HG03108 (cell line): ENCODE results near the gene CDSN.

ENCODE experiments used
- ATAC-seq: cut with Tn5 transposase; IDR thresholded peaks from one replicate; pipeline ENCODE4 v1.9.1; 2021; ENCODE audit warnings: moderate library complexity; ENCODE audit not compliant: unreplicated experiment

The CDSN gene

GRCh38 chr6:31116661-31117385, 3.4 kb downstream of the CDSN start:
- no peak for ATAC-seq

DNA sequence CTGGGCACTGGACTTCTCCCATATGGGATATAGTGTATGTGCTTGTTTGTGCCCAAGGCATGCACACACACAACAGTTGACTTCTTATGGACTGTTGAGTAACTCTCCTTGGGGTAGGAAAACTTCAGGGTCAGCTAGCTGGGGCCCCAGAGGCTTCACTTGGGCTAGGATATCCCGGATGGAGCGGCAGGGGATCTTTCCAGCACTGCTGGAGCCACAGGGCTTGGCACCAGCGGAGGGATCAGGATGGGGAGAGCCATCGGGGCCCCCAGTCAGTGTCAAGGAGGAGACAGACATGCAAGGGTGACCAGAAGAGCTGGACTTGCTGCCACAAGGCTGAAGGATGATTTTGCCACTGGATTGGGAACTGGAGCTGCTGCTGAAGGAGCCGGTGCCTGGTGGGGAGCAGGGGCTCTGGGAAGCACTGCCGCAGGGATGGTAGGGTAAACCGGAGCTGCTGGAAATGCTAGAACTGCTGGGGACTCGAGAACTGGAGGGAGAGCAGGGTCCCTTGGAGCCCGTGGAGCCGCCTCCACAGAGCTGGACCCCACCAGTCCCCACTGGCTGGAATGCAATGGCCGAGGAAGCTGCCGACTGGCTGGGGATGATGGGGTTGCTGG, 4.2 kb downstream of the CDSN start:
- no peak for ATAC-seq

DNA sequence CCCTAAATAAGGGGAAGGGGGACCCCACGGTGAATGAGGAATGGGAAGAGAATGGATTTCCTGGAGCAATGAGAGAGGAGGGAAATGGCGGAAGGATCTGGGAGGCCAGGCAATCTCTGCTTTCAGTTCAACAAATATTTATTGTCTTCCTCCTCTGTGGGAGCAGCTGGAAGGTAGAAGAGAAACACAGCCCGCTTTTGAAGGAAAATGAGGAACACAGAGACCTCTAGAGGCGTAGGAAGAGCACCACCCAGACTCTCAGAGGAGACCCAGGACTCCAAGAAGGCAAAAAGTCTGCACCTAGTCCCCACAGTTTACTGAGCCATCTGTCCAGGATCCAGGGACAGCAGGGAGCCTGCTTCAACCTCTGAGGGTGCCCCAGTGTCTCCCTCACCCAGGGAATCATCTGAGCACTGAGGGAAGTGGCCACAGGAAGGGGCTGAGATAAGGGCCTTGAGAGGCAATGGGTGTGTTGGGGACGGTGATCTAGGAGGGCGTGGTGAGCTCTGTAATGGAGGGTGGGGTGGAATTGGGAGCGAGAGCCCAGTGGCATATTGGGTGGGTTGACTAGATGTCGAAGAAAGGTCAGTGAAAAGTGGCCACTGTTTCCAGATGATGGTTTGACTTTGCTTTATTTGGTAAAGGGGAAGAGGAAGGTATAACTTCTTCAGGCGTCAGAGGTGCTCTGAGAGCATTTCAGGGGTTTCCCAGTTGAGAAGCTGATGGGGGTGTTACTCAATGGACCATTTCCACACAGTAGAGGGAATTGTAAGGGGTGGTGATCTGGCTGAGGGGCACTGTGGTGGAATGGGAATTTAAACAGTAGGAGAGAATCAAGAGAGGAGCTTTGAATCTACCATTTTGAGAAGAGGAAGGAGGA, 5.0 kb downstream of the CDSN start:
- ATAC-seq = no peak

- no peak for ATAC-seq
Observed at GRCh38 chr6:31114541-31114878, 5.7 kb downstream of the CDSN start, which contains the start of gene PSORS1C1. Gene PSORS1C1, plus strand, starts transcription at chr6:31114800. Its CDS starts 14,833 bp downstream, at chr6:31129633.

- no peak for ATAC-seq
Observed at GRCh38 chr6:31113861-31114540, 6.2 kb downstream of the CDSN start.

DNA sequence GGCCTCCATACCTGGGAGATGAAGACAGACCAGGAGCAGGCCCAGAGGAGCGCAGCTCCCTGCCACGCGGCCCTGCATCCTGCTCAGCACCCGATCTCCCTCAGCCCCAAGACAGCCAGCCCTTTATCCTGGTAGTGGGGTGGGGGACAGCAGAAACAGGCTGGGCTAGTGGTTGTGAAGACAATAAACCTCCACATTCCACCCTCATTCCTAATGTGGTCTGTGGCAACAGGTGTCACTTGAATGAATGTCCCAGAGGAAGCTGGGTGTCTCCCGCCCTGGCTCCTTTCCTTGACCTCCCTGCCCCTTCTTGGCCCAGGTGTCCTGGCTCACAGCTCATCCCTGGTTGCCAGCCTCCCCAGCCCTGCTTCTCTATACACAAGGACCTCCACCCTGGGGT, 7.8 kb downstream of the CDSN start, which contains the start of gene C6orf15:
C6orf15 (minus strand) TSS at position 98 of the 400 bp plus-strand sequence; CDS start at position 78, 20 bp downstream.
- no peak for ATAC-seq

GRCh38 chr6:31111712-31112111, 8.5 kb downstream of the CDSN start:
- ATAC-seq = no peak

GRCh38 chr6:31110825-31111582, 9.2 kb downstream of the CDSN start:
- no peak for ATAC-seq

GRCh38 chr6:31107052-31107451, 13.2 kb downstream of the CDSN start:
- ATAC-seq = no peak

- ATAC-seq = no peak
Observed at GRCh38 chr6:31103136-31103535, 17.1 kb downstream of the CDSN start.

- ATAC-seq = no peak
Observed at GRCh38 chr6:31098449-31098938, 21.8 kb downstream of the CDSN start.

DNA sequence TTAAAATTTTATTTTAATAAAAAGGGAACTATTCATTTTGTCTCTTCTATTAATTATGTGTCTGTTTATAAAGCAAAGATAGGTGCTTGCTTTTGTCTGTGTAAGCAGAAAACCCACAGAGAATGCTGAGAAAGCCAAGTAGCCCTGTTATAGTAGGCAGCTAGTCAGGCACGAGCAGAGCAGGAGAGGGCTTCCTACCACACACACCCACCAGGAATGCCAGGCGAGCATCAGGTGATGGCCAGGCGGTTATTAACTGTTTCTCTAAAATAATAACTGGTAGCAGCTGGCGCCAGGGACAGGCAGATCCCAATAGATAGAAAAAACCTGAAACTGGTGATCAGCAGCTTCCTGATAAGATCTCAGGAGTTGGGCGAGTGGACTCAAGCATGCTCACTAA, 23.6 kb downstream of the CDSN start:
- ATAC-seq = no peak

DNA sequence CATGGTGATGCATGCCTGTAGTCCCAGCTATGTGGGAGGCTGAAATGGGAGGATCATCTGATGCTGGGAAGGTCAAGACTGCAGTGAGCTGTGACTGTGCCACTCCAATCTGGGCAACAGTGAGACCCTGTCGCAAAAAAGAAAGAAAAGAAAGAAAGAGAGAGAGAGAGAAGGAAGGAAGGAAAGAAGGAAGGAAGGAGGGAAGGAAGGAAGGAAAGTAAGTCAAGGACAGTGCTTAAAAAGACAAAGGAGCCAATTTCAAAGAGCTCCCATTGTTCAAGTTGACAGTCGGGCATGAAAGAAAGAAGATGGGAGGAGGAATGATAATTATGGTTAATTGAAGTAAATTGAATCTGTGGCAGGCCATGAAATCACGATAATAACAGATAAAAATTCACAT, 24.0 kb downstream of the CDSN start:
- no peak for ATAC-seq

- ATAC-seq = no peak
Observed at GRCh38 chr6:31094389-31094881, 25.8 kb downstream of the CDSN start.

GRCh38 chr6:31092769-31093505, 27.3 kb downstream of the CDSN start:
- no peak for ATAC-seq

DNA sequence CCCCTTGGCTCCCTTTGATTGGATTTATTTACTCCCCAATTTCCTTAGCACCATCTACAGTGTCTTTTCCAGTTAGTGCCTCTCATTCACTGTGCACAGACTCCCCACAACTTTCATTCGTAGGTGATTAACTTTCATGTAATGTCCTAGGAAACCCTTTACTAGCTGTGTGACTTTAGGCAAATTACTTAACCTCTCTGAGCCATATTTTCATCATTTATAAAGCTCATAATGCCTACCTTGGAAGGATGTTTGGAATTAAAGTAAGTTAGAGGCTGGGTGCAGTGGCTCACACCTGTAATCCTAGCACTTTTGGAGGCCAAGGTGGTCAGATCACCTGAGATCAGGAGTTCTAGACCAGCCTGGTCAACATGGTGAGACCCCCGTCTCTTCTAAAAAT, 28.0 kb downstream of the CDSN start:
- no peak for ATAC-seq

DNA sequence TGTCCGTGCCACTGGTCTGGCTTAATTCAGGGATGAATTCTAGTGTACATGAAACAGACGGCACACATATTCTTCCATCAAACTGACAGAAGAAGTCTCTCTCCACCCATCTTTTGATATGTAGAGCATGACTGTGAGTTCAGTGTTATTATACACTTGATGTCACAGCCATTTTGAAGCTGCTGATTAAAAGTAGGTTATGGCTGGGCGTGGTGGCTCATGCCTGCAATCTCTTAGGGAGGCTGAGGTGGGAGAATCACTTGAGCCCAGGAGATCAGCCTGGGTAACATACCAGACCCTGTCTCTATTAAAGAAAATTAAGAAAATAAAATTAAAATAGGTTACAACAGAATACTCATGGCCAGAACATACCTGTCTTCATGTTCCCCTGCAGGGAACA, 28.6 kb downstream of the CDSN start:
- ATAC-seq = no peak

DNA sequence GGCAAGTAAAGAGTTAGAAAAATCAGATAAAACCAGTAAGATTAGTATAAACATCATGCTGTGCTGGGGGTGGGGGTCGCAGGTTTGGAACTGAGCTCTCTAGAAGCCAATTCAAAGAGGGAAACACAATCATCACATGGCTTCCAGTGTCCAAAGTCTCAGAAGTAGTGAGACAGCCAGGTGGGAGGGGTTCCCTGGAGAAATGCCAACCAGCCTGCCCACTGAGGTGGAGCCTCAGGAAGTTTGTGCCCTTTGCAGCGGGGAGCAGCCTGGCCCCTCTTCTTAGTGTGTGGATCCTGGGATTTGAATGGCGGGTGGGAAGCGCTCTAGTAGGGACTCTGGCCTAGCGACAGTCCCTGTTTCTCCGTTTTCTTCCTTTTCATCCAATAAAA, 29.3 kb downstream of the CDSN start:
- ATAC-seq = no peak

GRCh38 chr6:31090275-31090972, 29.8 kb downstream of the CDSN start:
- no peak for ATAC-seq
